Uterus (tissue), 4 donors: Measurements from ENCODE around the gene STEEP1. TPM values are rescaled to one million over a fixed set of nuclear protein-coding genes. Genes with fewer than 3 reads are reported as not detected.
A peak's percentile ranks its signal among the peaks of the same experiment; 100 is the strongest.

ENCODE experiments used
- DNase-seq, 2 donors: peaks; one replicate each; pipeline ENCODE4 v3.0.0-alpha.2; 2019 to 2020
- H3K27ac ChIP-seq, 2 donors: fragments of 200-600 bp; sonication (generic); 1 replicate in 1 of 2; 2 replicates in 1 of 2; pipeline ENCODE4 v1.5.1; 2016 to 2018
- H3K27me3 ChIP-seq, 2 donors: fragments of 200-600 bp; sonication (generic); one replicate each; pipeline ENCODE4 v1.5.1; 2018 to 2019; ENCODE audit warnings: control low read depth in 1 of 2
- H3K36me3 ChIP-seq, 2 donors: fragments of 200-600 bp; sonication (generic); one replicate each; pipeline ENCODE4 v1.5.1; 2019; ENCODE audit warnings: control low read depth in 1 of 2
- H3K4me1 ChIP-seq, 2 donors: fragments of 200-600 bp; sonication (generic); one replicate each; pipeline ENCODE4 v1.5.1; 2018 to 2019; ENCODE audit warnings: control low read depth in 1 of 2
- H3K4me3 ChIP-seq, 2 donors: fragments of 200-600 bp; sonication (generic); 1 replicate in 1 of 2; 2 replicates in 1 of 2; pipeline ENCODE4 v1.5.1; 2018 to 2019; ENCODE audit warnings: mild to moderate bottlenecking in 1 of 2
- H3K9me3 ChIP-seq, 2 donors: fragments of 200-600 bp; sonication (generic); one replicate each; pipeline ENCODE4 v1.5.1; 2019; ENCODE audit warnings: control low read depth in 1 of 2
- CTCF ChIP-seq, 4 experiments: fragments of 200-600 bp in 2 of 4; fragments of 450-650 bp in 2 of 4; sonication (generic) in 2 of 4; IDR thresholded peaks; one replicate each; pipeline ENCODE4 v1.5.1; 2016 to 2019; ENCODE audit warnings: antibody characterized with exemption in 4 of 4, mild to moderate bottlenecking in 2 of 4, moderate library complexity in 1 of 4
- POLR2A ChIP-seq, 2 donors: fragments of 450-650 bp; IDR thresholded peaks; one replicate each; pipeline ENCODE4 v1.6.1; 2016; ENCODE audit warnings: antibody characterized with exemption in 2 of 2, mild to moderate bottlenecking in 1 of 2, moderate library complexity in 1 of 2
- intact Hi-C: fragments of 100-400 bp; cut with DNase I; formaldehyde crosslinking; loops from one replicate; pipeline ENCODE4 v1.15.1; 2023; ENCODE audit warnings: low total_unique reads
- total RNA-seq, 4 donors: library from RNA; depleted of rRNA in 3 of 4; stranded (reverse); fragments of >200 nt in 3 of 4; gene quantifications; one replicate each; pipeline versions ENCODE4 v1.1.0 to v1.2.4, GENCODE V29; 2014 to 2023
- donor health status: DM: yes; HTN: yes; CAD: no.

The STEEP1 gene
- 10 to 100 TPM in 2 of 4 donors, 1 to 10 TPM in 2; 1.2 to 47.0 (median 11.5) TPM for total RNA-seq

GRCh38 chrX:119565107-119565663 lies at the start of gene STEEP1:
Gene STEEP1 (minus strand): TSS chrX:119565409. CDS start chrX:119565355, 54 bp downstream.
- TF ChIP-seq POLR2A (IDR thresholded peaks at IDR 0.05) = no peak
- TF ChIP-seq CTCF (IDR thresholded peaks at IDR 0.05) = no peak
- peak within 1 kb of the TSS; percentile 60 to 72 for H3K27ac ChIP-seq
- H3K4me1 ChIP-seq = no peaks in the 10 kb centered on the region
- no peaks in the 10 kb centered on the region for H3K27me3 ChIP-seq
- no peaks in the 10 kb centered on the region for H3K36me3 ChIP-seq
- intact Hi-C loops = no loop called here
- peak within 1 kb of the TSS; percentile 28 to 58 for H3K4me3 ChIP-seq
- peak; percentile 84 to 92 for DNase-seq
- no peaks in the 10 kb centered on the region for H3K9me3 ChIP-seq

- DNase-seq = no peak
- TF ChIP-seq POLR2A (IDR thresholded peaks at IDR 0.05) = no peak
- no peak for TF ChIP-seq CTCF (IDR thresholded peaks at IDR 0.05)
Measured at GRCh38 chrX:119614776-119615175, 49.6 kb upstream of the STEEP1 start.

GRCh38 chrX:119607018-119607389 lies 41.8 kb upstream of the STEEP1 start:
- TF ChIP-seq CTCF (IDR thresholded peaks at IDR 0.05) (no peak), POLR2A (IDR thresholded peaks at IDR 0.05) (no peak)
- intact Hi-C loops = no loop called here
- peak overlapping the region; percentile 64 to 81 for H3K4me3 ChIP-seq
- no peak for DNase-seq
- no peaks in the 10 kb centered on the region for H3K36me3 ChIP-seq
- H3K4me1 ChIP-seq = no peaks in the 10 kb centered on the region
- H3K27me3 ChIP-seq = no peaks in the 10 kb centered on the region
- peak overlapping the region; percentile 89 to 97 for H3K27ac ChIP-seq
- no peaks in the 10 kb centered on the region for H3K9me3 ChIP-seq

More at GRCh38 chrX:119614776-119615175, 49.6 kb upstream of the STEEP1 start:
- Histone ChIP-seq H3K27me3 (no peaks in the 10 kb centered on the region), H3K36me3 (no peaks in the 10 kb centered on the region), H3K27ac (no peak overlapping the region), H3K4me3 (no peak overlapping the region), H3K4me1 (no peaks in the 10 kb centered on the region), H3K9me3 (no peaks in the 10 kb centered on the region)
- intact Hi-C loops = no loop called here

GRCh38 chrX:119606280-119607017 lies 41.2 kb upstream of the STEEP1 start, which contains the start of gene NKRF:
Gene NKRF (minus strand): TSS chrX:119606424.
- Histone ChIP-seq H3K27me3 (no peaks in the 10 kb centered on the region), H3K4me3 (peak within 1 kb of the TSS; percentile 64 to 81), H3K36me3 (no peaks in the 10 kb centered on the region), H3K4me1 (no peaks in the 10 kb centered on the region), H3K9me3 (no peaks in the 10 kb centered on the region), H3K27ac (peak within 1 kb of the TSS; percentile 89 to 97)
- intact Hi-C loops = no loop called here
- TF ChIP-seq CTCF (IDR thresholded peaks at IDR 0.05) (peak in 1 of 4 experiments; percentile 5), POLR2A (IDR thresholded peaks at IDR 0.05) (peak; percentile 80 to 88)
- DNase-seq = peak; percentile 93 to 94
